GM21529 (cell line): Measurements from ENCODE around the gene RPL39L.
A peak's percentile ranks its signal among the peaks of the same experiment; 100 is the strongest.
"Not testable (repeated sequence)": the region's sequence is repeated elsewhere in the genome, so short reads cannot be mapped to it uniquely, and the experiment has no call there.

Experiments used
- ATAC-seq: cut with Tn5 transposase; IDR thresholded peaks from one replicate; pipeline ENCODE4 v1.9.1; 2021; ENCODE audit not compliant: unreplicated experiment

The RPL39L gene

GRCh38 chr3:187139126-187139894, at the start of gene RPL39L:
RPL39L (minus strand) TSS chr3:187139496; CDS start chr3:187121300, 18,196 bp downstream.
- ATAC-seq = peak; percentile 98

GRCh38 chr3:187188931-187189330, 49.6 kb upstream of the RPL39L start:
- no peak for ATAC-seq

GRCh38 chr3:187186801-187187421, 47.6 kb upstream of the RPL39L start:
- peak; percentile 47 for ATAC-seq

- peak; percentile 32 for ATAC-seq
Observed at GRCh38 chr3:187186375-187186774, 47.1 kb upstream of the RPL39L start.

- no peak for ATAC-seq
Observed at GRCh38 chr3:187185759-187186158, 46.5 kb upstream of the RPL39L start.

- ATAC-seq = no peak
Observed at GRCh38 chr3:187183903-187184302, 44.6 kb upstream of the RPL39L start.

- ATAC-seq = no peak
Observed at GRCh38 chr3:187183210-187183862, 44.0 kb upstream of the RPL39L start.

- no peak for ATAC-seq
Observed at GRCh38 chr3:187181454-187182170, 42.3 kb upstream of the RPL39L start.

- no peak for ATAC-seq
Observed at GRCh38 chr3:187172929-187173328, 33.6 kb upstream of the RPL39L start.

GRCh38 chr3:187170911-187171310, 31.6 kb upstream of the RPL39L start:
- not testable (repeated sequence) for ATAC-seq

GRCh38 chr3:187169231-187169960, 30.1 kb upstream of the RPL39L start:
- ATAC-seq = no peak

- no peak for ATAC-seq
Observed at GRCh38 chr3:187167777-187168176, 28.5 kb upstream of the RPL39L start.

GRCh38 chr3:187166750-187167149, 27.5 kb upstream of the RPL39L start:
- ATAC-seq = no peak

GRCh38 chr3:187165144-187165543, 25.8 kb upstream of the RPL39L start:
- no peak for ATAC-seq

GRCh38 chr3:187162265-187162953, 23.1 kb upstream of the RPL39L start:
- ATAC-seq = no peak

- ATAC-seq = no peak
Observed at GRCh38 chr3:187161556-187161955, 22.3 kb upstream of the RPL39L start.

GRCh38 chr3:187150599-187150998, 11.3 kb upstream of the RPL39L start:
- no peak for ATAC-seq

- no peak for ATAC-seq
Observed at GRCh38 chr3:187150186-187150585, 10.9 kb upstream of the RPL39L start.

- no peak for ATAC-seq
Observed at GRCh38 chr3:187146389-187146788, 7.1 kb upstream of the RPL39L start.
